Left ventricle myocardium inferior (tissue), 1 donor: Measurements from ENCODE around the gene EXOSC7. TPM values are rescaled to one million over a fixed set of nuclear protein-coding genes. Genes with fewer than 3 reads are reported as not detected.
"Not testable (repeated sequence)": the region's sequence is repeated elsewhere in the genome, so short reads cannot be mapped to it uniquely, and the experiment has no call there.

Experiments used
- DNase-seq: peaks from one replicate; pipeline ENCODE4 v3.0.0-alpha.2; 2020
- H3K27ac ChIP-seq: fragments of 200-600 bp; replicated peaks from 2 replicates; pipeline ENCODE4 v1.8.0; 2021
- H3K27me3 ChIP-seq: fragments of 200-600 bp; 2 replicates; pipeline ENCODE4 v1.8.0; 2021; ENCODE audit warnings: low read depth
- H3K36me3 ChIP-seq: fragments of 200-600 bp; 2 replicates; pipeline ENCODE4 v1.8.0; 2021
- H3K4me1 ChIP-seq: fragments of 200-600 bp; 2 replicates; pipeline ENCODE4 v1.8.0; 2021
- H3K4me3 ChIP-seq: fragments of 200-600 bp; 2 replicates; pipeline ENCODE4 v1.8.0; 2021; ENCODE audit warnings: mild to moderate bottlenecking, moderate library complexity
- H3K9me3 ChIP-seq: fragments of 200-600 bp; replicated peaks from 2 replicates; pipeline ENCODE4 v1.8.0; 2021
- intact Hi-C: fragments of 100-400 bp; cut with micrococcal nuclease; formaldehyde crosslinking; loops from one replicate; pipeline ENCODE4 v1.11.0; 2022
- total RNA-seq: library from RNA; stranded (reverse); fragmentation: NEBNext Ultra II Directional; extraction: Animal tissue kit (Norgen Biotek cat#: 25700); gene quantifications from one replicate; pipeline ENCODE4 v1.2.1, GENCODE V29; 2021
- TF ChIP-seq, protein P1 (sequence below): fragments of 200-600 bp; IDR thresholded peaks from 2 replicates; pipeline ENCODE4 v1.8.0; 2021; ENCODE audit warnings: antibody characterized with exemption, mild to moderate bottlenecking, borderline replicate concordance
- donor health status: DM: no; HTN: yes; CAD: no; lungs with severe emphysema.

The EXOSC7 gene
- total RNA-seq, 1 donor from 2014 or later, result 27.2 TPM

DNA sequence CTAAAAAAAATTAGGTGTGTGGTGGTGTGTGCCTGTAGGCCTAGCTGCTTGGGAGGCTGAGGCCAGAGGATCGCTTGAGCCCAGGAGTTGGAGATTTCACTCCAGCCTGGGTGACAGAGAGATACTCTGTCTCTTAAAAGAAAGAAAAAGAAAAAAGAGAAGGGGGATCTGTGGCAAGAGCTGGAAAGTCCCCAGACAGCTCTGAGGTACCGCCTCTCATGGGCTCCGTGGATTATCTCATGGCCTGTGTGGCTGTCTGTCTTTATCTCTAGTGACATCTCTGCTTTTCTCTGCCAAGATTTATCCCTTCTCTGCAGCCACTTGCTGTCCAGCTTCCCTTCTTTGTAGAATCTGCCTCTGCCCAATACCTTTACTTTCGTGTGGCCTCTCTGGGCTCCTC is 5.7 kb downstream of the EXOSC7 start:
- no peak for DNase-seq
- Histone ChIP-seq H3K4me3 (no peak overlapping the region), H3K4me1 (peaks cover 72% of the 10 kb centered on the region), H3K27ac (no peak overlapping the region), H3K9me3 (no peaks in the 10 kb centered on the region), H3K27me3 (no peaks in the 10 kb centered on the region), H3K36me3 (no peaks in the 10 kb centered on the region)
- intact Hi-C loops, result no loop called here
- TF ChIP-seq, protein P1, sequence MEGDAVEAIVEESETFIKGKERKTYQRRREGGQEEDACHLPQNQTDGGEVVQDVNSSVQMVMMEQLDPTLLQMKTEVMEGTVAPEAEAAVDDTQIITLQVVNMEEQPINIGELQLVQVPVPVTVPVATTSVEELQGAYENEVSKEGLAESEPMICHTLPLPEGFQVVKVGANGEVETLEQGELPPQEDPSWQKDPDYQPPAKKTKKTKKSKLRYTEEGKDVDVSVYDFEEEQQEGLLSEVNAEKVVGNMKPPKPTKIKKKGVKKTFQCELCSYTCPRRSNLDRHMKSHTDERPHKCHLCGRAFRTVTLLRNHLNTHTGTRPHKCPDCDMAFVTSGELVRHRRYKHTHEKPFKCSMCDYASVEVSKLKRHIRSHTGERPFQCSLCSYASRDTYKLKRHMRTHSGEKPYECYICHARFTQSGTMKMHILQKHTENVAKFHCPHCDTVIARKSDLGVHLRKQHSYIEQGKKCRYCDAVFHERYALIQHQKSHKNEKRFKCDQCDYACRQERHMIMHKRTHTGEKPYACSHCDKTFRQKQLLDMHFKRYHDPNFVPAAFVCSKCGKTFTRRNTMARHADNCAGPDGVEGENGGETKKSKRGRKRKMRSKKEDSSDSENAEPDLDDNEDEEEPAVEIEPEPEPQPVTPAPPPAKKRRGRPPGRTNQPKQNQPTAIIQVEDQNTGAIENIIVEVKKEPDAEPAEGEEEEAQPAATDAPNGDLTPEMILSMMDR, result no peak

DNA sequence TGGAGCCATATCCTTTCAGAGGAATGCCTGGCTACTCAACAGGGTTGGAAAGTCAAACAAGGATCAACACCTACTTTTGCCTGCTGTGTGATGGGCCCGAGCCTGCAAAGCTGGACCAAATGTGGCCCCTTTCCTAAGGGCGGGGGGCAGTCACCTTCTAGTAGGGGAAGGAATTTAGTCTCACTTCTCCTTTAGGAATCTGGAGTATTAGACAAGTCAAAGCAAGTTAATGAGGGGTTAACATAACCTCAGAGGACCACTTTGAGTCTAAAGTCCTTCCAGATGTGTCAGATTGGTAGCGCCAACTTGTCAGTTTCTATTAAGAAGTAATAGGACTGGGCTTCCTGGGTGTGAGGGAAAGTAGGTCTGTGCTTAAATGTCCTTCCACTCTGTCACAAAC is 6.8 kb downstream of the EXOSC7 start:
- TF ChIP-seq, protein P1, result no peak
- H3K36me3 ChIP-seq, result no peaks in the 10 kb centered on the region
- H3K27me3 ChIP-seq, result no peaks in the 10 kb centered on the region
- peaks cover 68% of the 10 kb centered on the region for H3K4me1 ChIP-seq
- peak overlapping the region; percentile 72 for H3K27ac ChIP-seq
- H3K4me3 ChIP-seq, result no peak overlapping the region
- intact Hi-C loops, result no loop called here
- no peak for DNase-seq
- no peaks in the 10 kb centered on the region for H3K9me3 ChIP-seq

DNA sequence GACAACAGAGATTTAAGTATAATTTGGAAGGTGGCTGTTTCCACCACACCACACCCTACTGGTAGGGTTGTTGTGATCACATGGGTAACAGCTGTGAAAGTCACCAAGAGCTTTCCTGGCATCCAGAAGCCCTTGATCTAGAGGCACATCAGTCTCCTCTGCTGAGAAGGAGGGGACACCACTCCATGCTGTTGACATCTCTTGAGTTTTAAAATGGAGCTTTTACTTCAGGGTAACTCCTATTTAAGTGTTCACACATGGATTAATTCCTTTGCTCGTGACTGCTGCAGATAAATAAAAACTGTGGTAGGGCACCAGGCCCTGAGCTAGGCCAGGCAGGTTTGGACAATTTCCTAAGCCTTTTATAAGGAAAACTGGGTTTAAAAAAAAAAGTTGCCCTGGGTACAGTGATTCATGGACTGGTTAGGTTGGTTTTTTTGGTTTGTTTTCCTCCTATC is 7.5 kb downstream of the EXOSC7 start:
- Histone ChIP-seq H3K36me3 (no peaks in the 10 kb centered on the region), H3K4me3 (no peak overlapping the region), H3K27me3 (no peaks in the 10 kb centered on the region), H3K9me3 (no peaks in the 10 kb centered on the region), H3K4me1 (peaks cover 67% of the 10 kb centered on the region), H3K27ac (peak overlapping the region; percentile 72)
- TF ChIP-seq, protein P1, result no peak
- DNase-seq, result no peak
- intact Hi-C loops, result no loop called here

DNA sequence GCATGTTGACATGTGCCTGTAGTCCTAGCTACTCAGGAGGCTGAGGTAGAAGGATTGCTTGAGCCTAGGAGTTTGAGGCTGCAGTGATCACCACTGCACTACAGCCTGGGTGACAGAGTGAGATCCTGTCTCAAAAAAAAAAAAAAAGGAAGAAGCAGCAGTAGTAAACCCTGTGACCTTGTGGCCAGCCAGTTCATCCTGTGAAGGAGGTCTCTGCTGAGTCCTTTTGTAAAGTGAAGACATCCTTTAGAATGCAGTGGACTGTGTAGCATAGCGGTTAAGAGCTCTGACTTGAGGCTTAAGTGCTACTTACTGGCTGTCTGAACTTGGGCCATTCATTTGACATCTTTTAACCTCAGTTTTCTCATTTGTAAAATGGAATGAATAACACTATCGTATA is 8.3 kb downstream of the EXOSC7 start:
- Histone ChIP-seq H3K4me1 (peaks cover 64% of the 10 kb centered on the region), H3K36me3 (no peaks in the 10 kb centered on the region), H3K27ac (no peak overlapping the region), H3K4me3 (no peak overlapping the region), H3K9me3 (no peaks in the 10 kb centered on the region), H3K27me3 (no peaks in the 10 kb centered on the region)
- DNase-seq, result no peak
- intact Hi-C loops, result no loop called here
- TF ChIP-seq, protein P1, result no peak

DNA sequence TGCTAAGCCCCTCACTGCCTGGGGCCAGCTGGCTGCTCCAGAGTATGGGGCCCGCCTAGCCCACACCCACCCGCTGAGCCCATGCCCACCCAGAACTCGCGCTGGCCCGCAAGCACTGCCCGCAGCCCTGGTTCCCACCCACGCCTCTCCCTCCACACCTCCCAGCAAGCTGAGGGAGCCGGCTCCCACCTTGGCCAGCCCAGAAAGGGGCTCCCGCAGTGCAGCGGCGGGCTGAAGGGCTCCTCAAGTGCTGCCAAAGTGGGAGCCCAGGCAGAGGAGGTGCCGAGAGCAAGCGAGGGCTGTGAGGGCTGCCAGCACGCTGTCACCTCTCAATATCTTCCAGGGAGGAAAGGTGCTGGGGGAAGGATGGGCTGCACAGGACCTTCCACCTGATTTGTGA is 10.3 kb downstream of the EXOSC7 start:
- peaks cover 12% of the 10 kb centered on the region for H3K36me3 ChIP-seq
- H3K27ac ChIP-seq, H3K9me3 ChIP-seq, intact Hi-C loops, DNase-seq, H3K27me3 ChIP-seq, H3K4me3 ChIP-seq: not testable (repeated sequence)
- peaks cover 67% of the 10 kb centered on the region for H3K4me1 ChIP-seq

DNA sequence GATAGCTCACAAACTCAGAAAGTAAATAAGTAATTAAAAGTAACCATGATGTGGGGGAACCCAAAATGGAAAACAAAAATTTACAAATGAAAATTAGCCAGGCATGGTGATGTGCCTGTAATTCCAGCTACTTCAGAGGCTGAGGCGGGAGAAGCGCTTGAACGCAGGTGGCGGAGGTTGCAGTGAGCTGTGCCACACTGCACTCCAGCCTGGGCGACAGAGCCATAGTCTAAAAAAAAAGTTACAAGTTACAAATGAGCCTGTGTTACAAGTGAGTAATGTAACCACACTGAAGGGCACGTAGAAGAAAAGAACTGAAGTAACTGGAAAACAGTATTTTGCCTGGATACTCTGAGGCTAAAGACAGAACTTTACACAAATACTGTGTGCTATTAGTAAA is 11.3 kb downstream of the EXOSC7 start:
- TF ChIP-seq, protein P1, result no peak
- H3K4me1 ChIP-seq, result peaks cover 61% of the 10 kb centered on the region
- H3K4me3 ChIP-seq, result no peak overlapping the region
- H3K27me3 ChIP-seq, result no peaks in the 10 kb centered on the region
- H3K27ac ChIP-seq, result no peak overlapping the region
- no peaks in the 10 kb centered on the region for H3K9me3 ChIP-seq
- DNase-seq, result no peak
- intact Hi-C loops, result no loop called here
- peaks cover 18% of the 10 kb centered on the region for H3K36me3 ChIP-seq
